HCT116 (cell line): ENCODE measurements around the gene HYOU1. TPM values are rescaled to one million over a fixed set of nuclear protein-coding genes. Genes with fewer than 3 reads are reported as not detected.

ENCODE experiments used
- ATAC-seq: fragments of 200-7000 bp; cut with Tn5 transposase; 2 replicates; pipeline ENCODE4 v1.9.1; 2020; ENCODE audit warnings: mild to moderate bottlenecking, moderate library complexity
- BruUV-seq: library from RNA; stranded (reverse); fragments of 400-500 nt; replicated peaks from 2 replicates; lab custom pipeline; 2021; lab: Mats Ljungman, UMichigan
- CTCF ChIA-PET: fragments of 300-600 bp; sonication (Branson Sonifier 250); formaldehyde crosslinking; loops from one replicate; lab custom pipeline; 2021; ENCODE audit warnings: antibody characterized with exemption; lab: Charles Lee
- POLR2A ChIA-PET: fragments of 300-600, 350-600 bp; sonication (Branson Sonifier 250); formaldehyde crosslinking; loops from one replicate; lab custom pipeline; 2021; ENCODE audit warnings: antibody characterized with exemption; lab: Charles Lee
- RAD21 ChIA-PET, 2 experiments: fragments of 300-600 bp; sonication (Branson Sonifier 250); formaldehyde crosslinking; loops; one replicate each; lab custom pipeline; 2023; ENCODE audit warnings: low total read pairs in 2 of 2; ENCODE audit not compliant: uncharacterized antibody in 2 of 2, unreplicated experiment in 2 of 2, low non-redundant PET in 1 of 2; lab: Charles Lee
- DNase-seq: peaks from one replicate; pipeline ENCODE4 v3.0.0-alpha.2; 2010; ENCODE audit warnings: low read depth, low spot score
- H2AFZ ChIP-seq: fragments of 200-600 bp; shearing (Covaris generic), sonication (generic); 2 replicates; pipeline ENCODE4 v1.6.1; 2017; ENCODE audit warnings: low read depth, mixed run types, mixed read lengths, antibody characterized with exemption, low read length; ENCODE audit not compliant: poor library complexity, severe bottlenecking
- H3K27ac ChIP-seq: 2 replicates; pipeline ENCODE4 v1.5.1; 2012; ENCODE audit warnings: low read depth, low read length
- H3K27me3 ChIP-seq: fragments of 200-600 bp; sonication (generic); 2 replicates; pipeline ENCODE4 v1.6.1; 2016; ENCODE audit warnings: mixed run types, low read length, mixed read lengths; ENCODE audit not compliant: insufficient read depth
- H3K36me3 ChIP-seq, 2 experiments: fragments of 200-500 bp in 1 of 2; fragments of 200-600 bp in 1 of 2; sonication (Bioruptor generic) in 1 of 2; sonication (generic) in 1 of 2; 2 replicates each; pipeline versions ENCODE4 v1.5.1 to v1.6.1; 2014 to 2016; ENCODE audit warnings: low read length in 2 of 2, inconsistent platforms in 1 of 2, mixed read lengths in 1 of 2, mixed run types in 1 of 2; ENCODE audit not compliant: insufficient read depth in 2 of 2, control insufficient read depth in 1 of 2
- H3K4me1 ChIP-seq, 2 experiments: fragments of 200-600 bp in 1 of 2; sonication (generic) in 1 of 2; 2 replicates each; pipeline versions ENCODE4 v1.5.1 to v1.6.1; 2012 to 2017; ENCODE audit warnings: low read length in 2 of 2, inconsistent platforms in 1 of 2, mild to moderate bottlenecking in 1 of 2, mixed read lengths in 1 of 2, mixed run types in 1 of 2, moderate library complexity in 1 of 2; ENCODE audit not compliant: insufficient read depth in 2 of 2, control insufficient read depth in 1 of 2
- H3K4me2 ChIP-seq: fragments of 200-600 bp; sonication (generic); 2 replicates; pipeline ENCODE4 v1.6.1; 2017; ENCODE audit warnings: mixed run types, low read length, mixed read lengths
- H3K4me3 ChIP-seq, 2 experiments: fragments of 200-600 bp in 1 of 2; sonication (generic) in 1 of 2; replicated peaks in 1 of 2; 2 replicates each; pipeline ENCODE4 v1.5.1; 2011 to 2016; ENCODE audit warnings: low read length in 2 of 2, control low read depth in 1 of 2, low read depth in 1 of 2, mild to moderate bottlenecking in 1 of 2, mixed read lengths in 1 of 2, mixed run types in 1 of 2
- H3K79me2 ChIP-seq: fragments of 200-600 bp; sonication (generic); 2 replicates; pipeline ENCODE4 v1.6.1; 2017; ENCODE audit warnings: mild to moderate bottlenecking, mixed run types, low read length, moderate library complexity, mixed read lengths; ENCODE audit not compliant: insufficient read depth
- H3K9ac ChIP-seq: fragments of 200-600 bp; sonication (generic); 2 replicates; pipeline ENCODE4 v1.6.1; 2016; ENCODE audit warnings: low read length, mixed read lengths
- H3K9me2 ChIP-seq: fragments of 200-600 bp; sonication (generic), shearing (Covaris generic); 2 replicates; pipeline ENCODE4 v1.6.1; 2017; ENCODE audit warnings: mixed run types, mild to moderate bottlenecking, moderate library complexity; ENCODE audit not compliant: insufficient read depth
- H3K9me3 ChIP-seq, 2 experiments: fragments of 200-500 bp in 1 of 2; fragments of 200-600 bp in 1 of 2; sonication (Bioruptor generic) in 1 of 2; sonication (generic) in 1 of 2; 2 replicates each; pipeline ENCODE4 v1.6.1; 2014 to 2017; ENCODE audit warnings: low read length in 2 of 2, mixed read lengths in 2 of 2, inconsistent platforms in 1 of 2, low read depth in 1 of 2, mild to moderate bottlenecking in 1 of 2, mixed run types in 1 of 2, moderate library complexity in 1 of 2; ENCODE audit not compliant: control insufficient read depth in 1 of 2, insufficient read depth in 1 of 2
- H4K20me1 ChIP-seq: fragments of 200-600 bp; sonication (generic), shearing (Covaris generic); 2 replicates; pipeline ENCODE4 v1.6.1; 2017; ENCODE audit warnings: mixed run types, mild to moderate bottlenecking, moderate library complexity; ENCODE audit not compliant: insufficient read depth
- CBX3 ChIP-seq: IDR thresholded peaks from 2 replicates; pipeline ENCODE4 v1.6.1; 2012; ENCODE audit warnings: low read depth
- FOSL1 ChIP-seq: IDR thresholded peaks from 2 replicates; pipeline ENCODE4 v1.6.1; 2012; ENCODE audit warnings: low read depth
- JUND ChIP-seq: IDR thresholded peaks from 2 replicates; pipeline ENCODE4 v1.6.1; 2012
- MAX ChIP-seq: IDR thresholded peaks from 2 replicates; pipeline ENCODE4 v1.6.1; 2012
- POLR2AphosphoS5 ChIP-seq: IDR thresholded peaks from 2 replicates; pipeline ENCODE4 v1.6.1; 2011; ENCODE audit warnings: mild to moderate bottlenecking, low read depth, low read length, moderate library complexity
- RAD21 ChIP-seq: IDR thresholded peaks from 2 replicates; pipeline ENCODE4 v1.6.1; 2012; ENCODE audit warnings: low read depth, mild to moderate bottlenecking
- REST ChIP-seq: IDR thresholded peaks from 2 replicates; pipeline ENCODE4 v1.6.1; 2012; ENCODE audit warnings: low read depth
- SP1 ChIP-seq: IDR thresholded peaks from 2 replicates; pipeline ENCODE4 v1.6.1; 2012; ENCODE audit warnings: low read depth
- SRF ChIP-seq: IDR thresholded peaks from 2 replicates; pipeline ENCODE4 v1.6.1; 2012; ENCODE audit warnings: low read depth
- TCF7L2 ChIP-seq: IDR thresholded peaks from 2 replicates; pipeline ENCODE4 v1.7.0; 2011; ENCODE audit warnings: borderline replicate concordance, inconsistent platforms; ENCODE audit not compliant: insufficient read depth, insufficient read length; ENCODE audit errors: extremely low read depth
- YY1 ChIP-seq: IDR thresholded peaks from 2 replicates; pipeline ENCODE4 v1.6.1; 2011; ENCODE audit warnings: low read length, low read depth, moderate library complexity, mild to moderate bottlenecking; ENCODE audit not compliant: insufficient replicate concordance; ENCODE audit errors: extremely low read depth
- ZBTB33 ChIP-seq: IDR thresholded peaks from 2 replicates; pipeline ENCODE4 v1.6.1; 2011; ENCODE audit warnings: mild to moderate bottlenecking, low read length, moderate library complexity; ENCODE audit not compliant: insufficient replicate concordance; ENCODE audit errors: extremely low read depth
- ZNF274 ChIP-seq: fragments of 200-500 bp; sonication (Bioruptor generic); IDR thresholded peaks from 2 replicates; pipeline ENCODE4 v1.6.1; 2014; ENCODE audit warnings: mild to moderate bottlenecking, low read depth, low read length, inconsistent platforms
- intact Hi-C: fragments of 100-400 bp; cut with micrococcal nuclease; formaldehyde crosslinking; loops from 2 replicates; pipeline ENCODE4 v1.10.0; 2022
- total RNA-seq: library from RNA; stranded (reverse); gene quantifications from one replicate; pipeline ENCODE4 v1.2.1, GENCODE V29; 2021; ENCODE audit not compliant: unreplicated experiment

Gene HYOU1
- total RNA-seq, 1 experiment from 2014 or later = 181 TPM

GRCh38 chr11:119012629-119013170, 44.3 kb downstream of the HYOU1 start (continued):
- TF ChIP-seq REST (no peak), RAD21 (no peak), ZNF274 (no peak), MAX (no peak), FOSL1 (no peak)

- peak; percentile 18; the same call in 1 of the 2 replicates for ATAC-seq
- Histone ChIP-seq H3K9ac (no peak overlapping the region), H3K4me1 (peaks cover 6 to 10% of the 10 kb centered on the region in 2 experiments; a peak in 3 of 4 replicates), H3K36me3 (peaks cover 34 to 60% of the 10 kb centered on the region in 2 experiments), H3K4me2 (no peak overlapping the region), H3K4me3 (no peak overlapping the region), H3K9me3 (no peaks in the 10 kb centered on the region), H3K79me2 (peaks cover 26% of the 10 kb centered on the region), H2AFZ (no peak overlapping the region), H3K27me3 (no peaks in the 10 kb centered on the region), H3K27ac (no peak overlapping the region; the same call in 1 of the 2 replicates), H3K9me2 (no peaks in the 10 kb centered on the region), H4K20me1 (no peaks in the 10 kb centered on the region)
- BruUV-seq = no TSS peak
- CTCF ChIA-PET = no interaction called here
- RAD21 ChIA-PET = no interaction called here
- POLR2A ChIA-PET = interaction anchor here (0.6 kb wide), 1 partner anchor 9 kb away, joined by 5 read pairs; no protein-coding TSS in a partner anchor
- intact Hi-C loops = no loop called here
- no peak for DNase-seq
- TF ChIP-seq ZNF274 (no peak), MAX (no peak), ZBTB33 (no peak), JUND (no peak), REST (no peak), TCF7L2 (no peak), CBX3 (no peak), YY1 (no peak), SP1 (no peak), SRF (no peak), POLR2AphosphoS5 (no peak)
Observed at GRCh38 chr11:119011476-119012053, 45.4 kb downstream of the HYOU1 start.
